Measurements from ENCODE around the gene CFAP90.

Gene CFAP90

GRCh38 chr5:7811715-7812114 lies 39.2 kb downstream of the CFAP90 start:
- peaks cover 26% of the 10 kb centered on the region for H3K36me3 ChIP-seq
- no peaks in the 10 kb centered on the region for H3K27me3 ChIP-seq (ENCODE audit: insufficient read depth, low read depth, severe bottlenecking)
- H3K27ac ChIP-seq = no peak overlapping the region
- H3K4me3 ChIP-seq (ENCODE audit: low read depth, low read length) = no peak overlapping the region
- DNase-seq = no peak
- no peaks in the 10 kb centered on the region for H3K9me3 ChIP-seq (ENCODE audit: severe bottlenecking)
- no peak for TF ChIP-seq CTCF (IDR thresholded peaks at IDR 0.05; ENCODE audit: low read depth, low read length)

- DNase-seq = no peak
- Histone ChIP-seq H3K9me3 (ENCODE audit: severe bottlenecking) (no peaks in the 10 kb centered on the region), H3K36me3 (peaks cover 42% of the 10 kb centered on the region), H3K4me3 (ENCODE audit: low read depth, low read length) (no peak overlapping the region), H3K27me3 (ENCODE audit: insufficient read depth, low read depth, severe bottlenecking) (no peaks in the 10 kb centered on the region), H3K27ac (no peak overlapping the region)
- TF ChIP-seq CTCF (IDR thresholded peaks at IDR 0.05; ENCODE audit: low read depth, low read length) = no peak
These were observed 41.9 kb downstream of the CFAP90 start for GRCh38 chr5:7808998-7809397.

- no peak overlapping the region for H3K27ac ChIP-seq
- no peak overlapping the region for H3K4me3 ChIP-seq (ENCODE audit: low read depth, low read length)
- H3K9me3 ChIP-seq (ENCODE audit: severe bottlenecking) = no peaks in the 10 kb centered on the region
- peak; percentile 43 for DNase-seq
- TF ChIP-seq CTCF (IDR thresholded peaks at IDR 0.05; ENCODE audit: low read depth, low read length) = peak; percentile 75
- no peaks in the 10 kb centered on the region for H3K27me3 ChIP-seq (ENCODE audit: insufficient read depth, low read depth, severe bottlenecking)
- H3K36me3 ChIP-seq = peaks cover 56% of the 10 kb centered on the region
These were observed 45.6 kb downstream of the CFAP90 start for GRCh38 chr5:7805379-7805778.

GRCh38 chr5:7803937-7804336 lies 47.0 kb downstream of the CFAP90 start:
- no peak overlapping the region for H3K27ac ChIP-seq
- H3K9me3 ChIP-seq (ENCODE audit: severe bottlenecking) = no peaks in the 10 kb centered on the region
- H3K36me3 ChIP-seq = peaks cover 59% of the 10 kb centered on the region
- H3K27me3 ChIP-seq (ENCODE audit: insufficient read depth, low read depth, severe bottlenecking) = no peaks in the 10 kb centered on the region
- H3K4me3 ChIP-seq (ENCODE audit: low read depth, low read length) = no peak overlapping the region
- no peak for DNase-seq
- TF ChIP-seq CTCF (IDR thresholded peaks at IDR 0.05; ENCODE audit: low read depth, low read length) = no peak

- Histone ChIP-seq H3K9me3 (ENCODE audit: severe bottlenecking) (no peaks in the 10 kb centered on the region), H3K27me3 (ENCODE audit: insufficient read depth, low read depth, severe bottlenecking) (no peaks in the 10 kb centered on the region), H3K27ac (no peak overlapping the region), H3K36me3 (peaks cover 50% of the 10 kb centered on the region), H3K4me3 (ENCODE audit: low read depth, low read length) (no peak overlapping the region)
- no peak for DNase-seq
- no peak for TF ChIP-seq CTCF (IDR thresholded peaks at IDR 0.05; ENCODE audit: low read depth, low read length)
These were observed 48.1 kb downstream of the CFAP90 start for GRCh38 chr5:7802855-7803254.

GRCh38 chr5:7801891-7802614 lies 48.9 kb downstream of the CFAP90 start:
- Histone ChIP-seq H3K4me3 (ENCODE audit: low read depth, low read length) (no peak overlapping the region), H3K9me3 (ENCODE audit: severe bottlenecking) (no peaks in the 10 kb centered on the region), H3K27ac (no peak overlapping the region), H3K27me3 (ENCODE audit: insufficient read depth, low read depth, severe bottlenecking) (no peaks in the 10 kb centered on the region), H3K36me3 (peaks cover 44% of the 10 kb centered on the region)
- no peak for DNase-seq
- TF ChIP-seq CTCF (IDR thresholded peaks at IDR 0.05; ENCODE audit: low read depth, low read length) = no peak

All from WERI-Rb-1 (cell line).